22Rv1 (cell line): ENCODE results near the gene COMMD3.

Experiments
- H3K27ac ChIP-seq: fragments of 450-650 bp; 2 replicates; pipeline ENCODE4 v1.5.1; 2017
- CTCF ChIP-seq: fragments of 450-650 bp; IDR thresholded peaks from 2 replicates; pipeline ENCODE4 v1.5.1; 2017; ENCODE audit warnings: mild to moderate bottlenecking
- ZFX ChIP-seq: fragments of 450-650 bp; IDR thresholded peaks from 2 replicates; pipeline ENCODE4 v1.6.1; 2017; ENCODE audit warnings: antibody characterized with exemption, borderline replicate concordance

COMMD3 gene

DNA sequence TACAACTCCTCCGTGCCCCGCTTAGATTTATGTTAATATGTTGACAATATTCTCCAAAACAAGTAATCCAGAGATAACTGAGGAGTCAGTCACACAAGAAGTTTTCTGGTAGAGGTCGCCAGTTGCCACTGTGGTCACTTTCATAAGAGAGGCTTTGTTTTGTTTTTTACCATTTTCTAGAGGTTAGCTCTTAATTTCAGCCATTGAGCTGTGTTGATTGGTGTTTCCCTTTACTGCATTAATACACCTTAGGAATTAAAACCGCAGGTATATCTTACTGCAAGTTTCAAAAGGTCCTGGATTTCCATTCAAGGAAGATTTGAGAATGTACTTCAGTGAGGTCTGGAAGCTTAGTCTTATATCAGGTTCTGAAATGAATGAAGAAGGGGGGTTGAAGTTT, 8.2 kb downstream of the COMMD3 start:
- H3K27ac ChIP-seq: no peak overlapping the region
- no peak for TF ChIP-seq CTCF
- no peak for TF ChIP-seq ZFX

DNA sequence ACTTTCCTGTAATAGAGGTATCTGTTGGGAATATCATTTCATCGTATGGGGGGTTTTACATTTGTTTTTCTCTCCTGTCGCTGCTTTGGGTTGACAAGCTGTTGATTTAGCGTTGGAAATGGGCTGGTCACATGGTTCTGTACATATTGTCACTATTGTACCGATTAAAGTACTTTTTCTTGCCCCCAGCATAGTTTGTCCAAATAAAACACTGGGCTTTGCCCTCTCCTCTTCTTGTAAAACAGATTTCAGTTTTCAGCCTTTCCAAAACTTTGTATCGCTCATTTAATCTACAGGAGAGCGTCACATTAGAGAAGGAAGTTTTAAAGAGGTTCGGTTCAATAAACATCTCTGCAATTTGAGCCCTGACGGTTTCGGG, 8.7 kb downstream of the COMMD3 start:
- H3K27ac ChIP-seq: no peak overlapping the region
- TF ChIP-seq CTCF: no peak
- TF ChIP-seq ZFX: no peak

GRCh38 chr10:22325272-22326144, 9.3 kb downstream of the COMMD3 start:
- TF ChIP-seq CTCF (no peak), ZFX (no peak)
- no peak overlapping the region for H3K27ac ChIP-seq

DNA sequence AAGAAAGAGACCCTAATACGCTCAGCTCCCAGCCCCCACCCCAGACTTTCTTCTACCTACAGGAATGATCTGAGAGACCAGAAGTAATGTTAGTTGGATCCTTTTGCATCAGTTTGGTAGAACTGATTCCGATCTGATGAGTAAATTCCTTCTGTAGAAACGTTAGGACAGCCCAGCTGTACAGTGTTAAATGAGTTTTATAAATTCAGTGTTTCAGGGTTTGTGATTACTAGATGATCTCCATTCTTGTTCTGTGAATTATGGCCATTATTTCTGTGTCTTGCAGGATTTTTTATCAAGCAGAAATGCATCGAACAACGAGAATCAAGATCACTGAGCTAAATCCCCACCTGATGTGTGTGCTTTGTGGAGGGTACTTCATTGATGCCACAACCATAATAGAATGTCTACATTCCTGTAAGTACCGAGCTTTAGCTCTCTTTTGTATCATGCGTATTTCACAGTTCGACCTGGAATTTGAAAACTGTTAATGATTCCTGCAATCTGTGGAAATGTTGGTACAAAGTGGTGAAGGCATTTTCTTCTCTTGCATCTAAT, 10.0 kb downstream of the COMMD3 start:
- H3K27ac ChIP-seq: no peak overlapping the region
- TF ChIP-seq ZFX: no peak

- TF ChIP-seq CTCF (no peak), ZFX (no peak)
- no peak overlapping the region for H3K27ac ChIP-seq
These were observed 13.0 kb downstream of the COMMD3 start for GRCh38 chr10:22329150-22329549.

GRCh38 chr10:22332116-22332692, 16.0 kb downstream of the COMMD3 start:
- TF ChIP-seq ZFX: no peak
- no peak for TF ChIP-seq CTCF
- no peak overlapping the region for H3K27ac ChIP-seq

DNA sequence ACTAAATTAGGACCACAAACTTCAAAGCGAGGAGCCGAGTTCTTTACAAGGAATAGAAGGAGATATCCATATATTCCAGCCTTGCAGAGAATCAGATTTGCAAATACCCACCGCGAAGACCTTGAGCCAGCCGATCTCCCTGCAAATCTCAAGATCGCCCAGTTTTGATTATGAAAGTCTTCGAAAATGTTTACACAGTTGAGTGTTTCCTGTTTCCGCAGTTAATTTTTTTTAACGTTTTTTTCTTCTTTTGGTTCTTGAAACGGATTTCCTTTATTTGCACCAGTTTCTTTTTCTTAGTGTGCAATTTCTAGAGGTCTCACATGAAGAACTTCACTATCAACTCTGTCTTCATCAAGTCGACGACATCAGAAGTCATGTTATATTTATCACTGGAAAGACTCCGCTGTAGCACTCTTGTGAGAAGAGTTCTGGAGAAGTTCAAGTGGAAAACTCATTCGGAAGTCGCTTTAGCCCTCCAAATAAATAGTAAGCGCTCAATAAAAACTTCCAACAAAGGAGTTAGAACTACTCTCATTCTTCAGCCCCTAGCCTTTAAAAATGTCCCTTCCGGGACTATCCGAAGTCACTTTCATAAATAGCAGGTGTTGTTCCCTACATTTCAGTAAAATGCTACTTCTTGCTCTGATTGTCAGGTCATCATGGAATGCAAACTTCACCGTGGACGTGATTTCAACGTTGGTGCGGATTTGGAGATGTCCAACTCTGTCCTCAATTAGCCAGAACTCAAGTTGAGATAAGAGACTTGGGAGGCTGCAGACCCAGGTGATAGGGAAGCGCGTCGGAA, 17.2 kb downstream of the COMMD3 start:
- no peak for TF ChIP-seq CTCF
- no peak for TF ChIP-seq ZFX
- no peak overlapping the region for H3K27ac ChIP-seq
